ENCODE measurements around the gene KHDC3L. TPM values are rescaled to one million over a fixed set of nuclear protein-coding genes. Genes with fewer than 3 reads are reported as not detected.

Gene KHDC3L, protein sequence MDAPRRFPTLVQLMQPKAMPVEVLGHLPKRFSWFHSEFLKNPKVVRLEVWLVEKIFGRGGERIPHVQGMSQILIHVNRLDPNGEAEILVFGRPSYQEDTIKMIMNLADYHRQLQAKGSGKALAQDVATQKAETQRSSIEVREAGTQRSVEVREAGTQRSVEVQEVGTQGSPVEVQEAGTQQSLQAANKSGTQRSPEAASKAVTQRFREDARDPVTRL
- total RNA-seq (2021; fragmentation: NEBNext Ultra II Directional; extraction: Animal tissue kit (Norgen Biotek cat#: 25700)) (0.42 TPM in 1 of 2 replicates, not detected in the other), polyA plus RNA-seq (2011; rRNA removed) (0.11 TPM in 1 of 2 replicates, not detected in the other), polyA minus RNA-seq (2011; rRNA and poly(A)+ RNA removed) (not detected in 2 replicates)
- 0.26 TPM for polyA plus RNA-seq (2011; cell fraction: cytosol; rRNA removed)
- polyA plus RNA-seq (2011; cell fraction: nucleus; rRNA removed): not detected
- polyA plus RNA-seq (2012, experiment 1 of 2): 0.19 TPM in 1 of 4 replicates, not detected in the others
- not detected for polyA plus RNA-seq (2012, experiment 2 of 2)
- 0.06 TPM for polyA plus RNA-seq (2013, experiment 1 of 2)
- polyA plus RNA-seq (2013, experiment 2 of 2): 0.22 TPM
- not detected for polyA minus RNA-seq (2011; cell fraction: cytosol; rRNA and poly(A)+ RNA removed)
- not detected for polyA minus RNA-seq (2011; cell fraction: nucleus; rRNA and poly(A)+ RNA removed)
- long read RNA-seq, experiment 1: 0 reads
- long read RNA-seq, experiment 2: 0 reads

DNA sequence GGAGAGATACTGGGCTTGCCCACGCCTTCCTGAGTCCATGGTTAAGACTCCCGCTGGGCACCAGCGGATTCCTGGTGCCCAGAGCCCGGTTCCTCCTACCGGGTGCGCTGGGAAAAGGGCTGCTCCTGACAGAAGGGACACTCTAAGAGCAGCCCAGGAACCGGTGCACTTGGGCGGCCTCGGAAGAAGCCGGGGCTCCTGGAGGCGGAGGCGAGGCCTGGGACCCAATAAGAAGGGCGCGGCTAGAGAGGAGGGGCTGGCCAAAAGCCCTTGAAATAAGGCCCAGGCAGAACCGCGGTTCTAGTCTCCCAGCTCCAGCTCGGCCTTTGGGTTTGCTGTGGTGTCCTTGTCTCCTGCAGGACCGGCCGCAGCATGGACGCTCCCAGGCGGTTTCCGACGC, at the start of gene KHDC3L:
Gene KHDC3L, plus strand, starts transcription at position 301 of the 400 bp plus-strand sequence. Its CDS starts 72 bp downstream, at position 373.
- ChIA-PET POLR2A (ENCODE audit: partially characterized antibody) (no interaction called here), CTCF (ENCODE audit: partially characterized antibody) (no interaction called here)
- Histone ChIP-seq H3K14ac (ENCODE audit: insufficient read length) (no peak within 1 kb of the TSS), H3K56ac (replicated peaks; ENCODE audit: insufficient read length, low read depth, low read length) (no peak within 1 kb of the TSS), H2BK120ac (replicated peaks; ENCODE audit: low read depth, low read length) (no peak within 1 kb of the TSS), H2AFZ (ENCODE audit: low read length) (no peak within 1 kb of the TSS), H2BK12ac (ENCODE audit: low read depth, low read length) (0 out of 2 replicates have a peak within 1 kb of the TSS, but pooled peaks have one; percentile 50), H2AK5ac (ENCODE audit: low read depth, low read length) (no peak within 1 kb of the TSS), H4K8ac (ENCODE audit: extremely low read depth, insufficient read depth, low read length) (no peak within 1 kb of the TSS; the same call in 1 of the 2 replicates), H3K4me1 (replicated peaks in 1 of 4; ENCODE audit: control insufficient read depth in 3 of 4, insufficient read depth in 4 of 4, low read length in 3 of 4) (no peaks in the 10 kb centered on the region), H4K20me1 (replicated peaks in 1 of 2; ENCODE audit: control insufficient read depth in 1 of 2, insufficient read depth in 2 of 2, low read length in 2 of 2) (no peaks in the 10 kb centered on the region), H4K91ac (replicated peaks; ENCODE audit: insufficient read length, low read length) (no peak within 1 kb of the TSS), H3K79me1 (ENCODE audit: low read depth, low read length) (no peaks in the 10 kb centered on the region), H3K23ac (ENCODE audit: insufficient read length) (no peak within 1 kb of the TSS), H3K23me2 (ENCODE audit: low read depth, low read length) (no peaks in the 10 kb centered on the region), H3K4me3 (ENCODE audit: extremely low read depth in 1 of 4, insufficient read depth in 2 of 4, low read depth in 3 of 4, low read length in 4 of 4) (no peak within 1 kb of the TSS), H2BK5ac (ENCODE audit: low read depth, low read length) (no peak within 1 kb of the TSS), H3K27me3 (replicated peaks in 1 of 4; ENCODE audit: control insufficient read depth in 3 of 4, extremely low read depth in 1 of 4, insufficient read depth in 3 of 4, low read length in 3 of 4) (no peaks in the 10 kb centered on the region), H3K79me2 (ENCODE audit: control insufficient read depth in 1 of 2, insufficient read depth in 2 of 2, low read length in 2 of 2) (no peaks in the 10 kb centered on the region), H3K4me2 (ENCODE audit: insufficient read depth in 1 of 2, low read depth in 2 of 2, low read length in 2 of 2) (no peak within 1 kb of the TSS), H3K36me3 (ENCODE audit: control insufficient read depth in 2 of 4, insufficient read depth in 4 of 4, low read length in 3 of 4) (no peaks in the 10 kb centered on the region), H3K27ac (ENCODE audit: low read depth, low read length) (no peak within 1 kb of the TSS), H3K9me3 (ENCODE audit: insufficient read depth in 2 of 2, low read depth in 1 of 2, low read length in 1 of 2) (no peaks in the 10 kb centered on the region; a peak in 1 of 4 replicates), H4K5ac (ENCODE audit: insufficient read length, low read depth, low read length) (no peak within 1 kb of the TSS), H3K18ac (ENCODE audit: extremely low read depth, low read length) (no peak within 1 kb of the TSS), H3K4ac (replicated peaks; ENCODE audit: insufficient read length, low read depth, low read length) (no peak within 1 kb of the TSS), H2BK15ac (ENCODE audit: low read length) (no peak within 1 kb of the TSS; the same call in 1 of the 2 replicates), H2BK20ac (ENCODE audit: low read length) (no peak within 1 kb of the TSS; the same call in 1 of the 2 replicates), H3K9ac (replicated peaks in 1 of 4; ENCODE audit: extremely low read depth in 1 of 4, low read depth in 3 of 4, low read length in 3 of 4) (no peak within 1 kb of the TSS)
- FAIRE-seq (no peak), DNase-seq (ENCODE audit: low read depth in 1 of 2, low spot score in 2 of 2) (no peak)
- 95% methylated on average over 23 of the region's 23 CpGs; no CpG with 5 or more reads in 1 of the 2 experiments for WGBS, 2 experiments (ENCODE audit: extremely low coverage in 1 of 2, insufficient coverage in 1 of 2, insufficient read length in 1 of 2, insufficient replicate concordance in 2 of 2, low coverage in 1 of 2, low lambda C conversion rate in 2 of 2, missing lambda C conversion rate in 1 of 2)
- TF ChIP-seq SRF (IDR thresholded peaks at IDR 0.05; ENCODE audit: low read depth, low read length) (no peak), SUZ12 (IDR thresholded peaks at IDR 0.05; ENCODE audit: low read length) (no peak), TAF1 (IDR thresholded peaks at IDR 0.05; ENCODE audit: low read depth, low read length) (no peak), RAD21 (IDR thresholded peaks at IDR 0.05 in 1 of 2, conservative IDR thresholded peaks at IDR 0.05 in 1 of 2; ENCODE audit: low read depth in 2 of 2, low read length in 2 of 2) (no peak), BRCA1 (IDR thresholded peaks at IDR 0.05; ENCODE audit: low read depth, low read length) (no peak)
- TF ChIP-seq, protein P1, sequence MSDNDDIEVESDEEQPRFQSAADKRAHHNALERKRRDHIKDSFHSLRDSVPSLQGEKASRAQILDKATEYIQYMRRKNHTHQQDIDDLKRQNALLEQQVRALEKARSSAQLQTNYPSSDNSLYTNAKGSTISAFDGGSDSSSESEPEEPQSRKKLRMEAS (IDR thresholded peaks at IDR 0.05): no peak
- TF ChIP-seq, protein P2, sequence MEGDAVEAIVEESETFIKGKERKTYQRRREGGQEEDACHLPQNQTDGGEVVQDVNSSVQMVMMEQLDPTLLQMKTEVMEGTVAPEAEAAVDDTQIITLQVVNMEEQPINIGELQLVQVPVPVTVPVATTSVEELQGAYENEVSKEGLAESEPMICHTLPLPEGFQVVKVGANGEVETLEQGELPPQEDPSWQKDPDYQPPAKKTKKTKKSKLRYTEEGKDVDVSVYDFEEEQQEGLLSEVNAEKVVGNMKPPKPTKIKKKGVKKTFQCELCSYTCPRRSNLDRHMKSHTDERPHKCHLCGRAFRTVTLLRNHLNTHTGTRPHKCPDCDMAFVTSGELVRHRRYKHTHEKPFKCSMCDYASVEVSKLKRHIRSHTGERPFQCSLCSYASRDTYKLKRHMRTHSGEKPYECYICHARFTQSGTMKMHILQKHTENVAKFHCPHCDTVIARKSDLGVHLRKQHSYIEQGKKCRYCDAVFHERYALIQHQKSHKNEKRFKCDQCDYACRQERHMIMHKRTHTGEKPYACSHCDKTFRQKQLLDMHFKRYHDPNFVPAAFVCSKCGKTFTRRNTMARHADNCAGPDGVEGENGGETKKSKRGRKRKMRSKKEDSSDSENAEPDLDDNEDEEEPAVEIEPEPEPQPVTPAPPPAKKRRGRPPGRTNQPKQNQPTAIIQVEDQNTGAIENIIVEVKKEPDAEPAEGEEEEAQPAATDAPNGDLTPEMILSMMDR (IDR thresholded peaks at IDR 0.05; ENCODE audit: control extremely low read depth in 1 of 3, insufficient read depth in 1 of 3, low read depth in 1 of 3, low read length in 3 of 3): no peak

All from H1 (cell line).